ENCODE data around the gene CCDC154. TPM values are rescaled to one million over a fixed set of nuclear protein-coding genes. Genes with fewer than 3 reads are reported as not detected.

CCDC154 gene
- polyA plus RNA-seq, 1 donor (not counting 4 experiments of a cell fraction or from before 2014, with no cell fraction given) = 0.46 TPM

DNA sequence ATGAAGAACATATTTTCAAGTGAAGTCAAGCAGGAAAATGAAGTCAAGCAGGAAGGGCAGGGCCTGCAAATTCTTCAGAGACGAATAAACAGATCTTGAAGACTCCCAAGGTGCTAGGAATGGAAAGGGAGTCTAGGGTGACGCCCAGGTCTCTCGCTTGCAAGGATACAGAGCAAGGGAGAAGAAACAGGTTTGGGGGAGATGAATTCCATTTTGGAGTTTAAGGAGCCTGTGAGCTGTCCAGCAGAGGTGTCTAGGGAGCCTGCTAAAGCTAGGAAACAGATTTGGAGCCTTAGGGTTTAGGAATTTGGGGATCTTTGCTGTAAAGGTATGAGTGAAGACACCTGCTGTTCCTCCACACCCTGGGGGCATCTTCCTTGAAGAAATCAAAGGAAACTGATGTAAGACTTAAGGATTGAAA lies 27.8 kb downstream of the CCDC154 start:
- H3K79me2 ChIP-seq (ENCODE audit: control insufficient read depth, insufficient read depth, low read length) = peaks cover 27% of the 10 kb centered on the region
- no peak overlapping the region for H2AFZ ChIP-seq (ENCODE audit: control insufficient read depth, low read length)
- peaks cover 20% of the 10 kb centered on the region for H3K4me1 ChIP-seq (ENCODE audit: control insufficient read depth, extremely low read depth, insufficient read depth, low read length)
- no peak for FAIRE-seq
- dilution Hi-C loops (cut with MboI; ENCODE audit: extremely low pct_ligation_motif_present, low sequenced_read_pairs) = no loop called here
- H3K9me1 ChIP-seq (ENCODE audit: control insufficient read depth, extremely low read depth, insufficient read depth, low read length) = no peaks in the 10 kb centered on the region
- no peaks in the 10 kb centered on the region for H4K20me1 ChIP-seq (ENCODE audit: control insufficient read depth, extremely low read depth, insufficient read depth, low read length)
- no peaks in the 10 kb centered on the region for H3K9me3 ChIP-seq (ENCODE audit: control insufficient read depth, low read depth, low read length)
- no peaks in the 10 kb centered on the region for H3K27me3 ChIP-seq (ENCODE audit: control insufficient read depth, extremely low read depth, insufficient read depth, low read length)
- H3K36me3 ChIP-seq (ENCODE audit: control insufficient read depth in 2 of 2, extremely low read depth in 1 of 2, insufficient read depth in 2 of 2, low read length in 2 of 2) = no peaks in the 10 kb centered on the region
- peak overlapping the region in 1 of 3 experiments; percentile 4 for H3K4me3 ChIP-seq (ENCODE audit: control insufficient read depth in 2 of 3, extremely low read depth in 1 of 3, insufficient read depth in 2 of 3, low read depth in 1 of 3, low read length in 3 of 3)
- DNase-seq (ENCODE audit: low read depth, low spot score) = peak; percentile 17
- H3K4me2 ChIP-seq (ENCODE audit: control insufficient read depth, extremely low read depth, insufficient read depth, low read depth, low read length) = peak overlapping the region; percentile 67
- no peak overlapping the region for H3K9ac ChIP-seq (ENCODE audit: control insufficient read depth, extremely low read depth, insufficient read depth, low read length)
- TF ChIP-seq EZH2 (IDR thresholded peaks at IDR 0.05; ENCODE audit: low read length) (no peak), CTCF (optimal IDR thresholded peaks at IDR 0.05 in 1 of 3, IDR thresholded peaks at IDR 0.05 in 1 of 3, conservative IDR thresholded peaks at IDR 0.05 in 1 of 3; ENCODE audit: extremely low read depth in 1 of 3, insufficient read depth in 2 of 3, low read length in 3 of 3) (no peak)
- H3K27ac ChIP-seq (ENCODE audit: control insufficient read depth, insufficient read depth, low read length) = peak overlapping the region; percentile 17

GRCh38 chr16:1414532-1415260 lies 29.7 kb downstream of the CCDC154 start, which contains the start of gene UNKL:
UNKL (minus strand) TSS chr16:1414704; CDS start chr16:1414691, 13 bp downstream.
- FAIRE-seq = no peak
- Histone ChIP-seq H3K36me3 (ENCODE audit: control insufficient read depth in 2 of 2, extremely low read depth in 1 of 2, insufficient read depth in 2 of 2, low read length in 2 of 2) (no peaks in the 10 kb centered on the region), H3K79me2 (ENCODE audit: control insufficient read depth, insufficient read depth, low read length) (peaks cover 19% of the 10 kb centered on the region), H2AFZ (ENCODE audit: control insufficient read depth, low read length) (peak within 1 kb of the TSS; percentile 82), H3K4me1 (ENCODE audit: control insufficient read depth, extremely low read depth, insufficient read depth, low read length) (peaks cover 17% of the 10 kb centered on the region), H3K27me3 (ENCODE audit: control insufficient read depth, extremely low read depth, insufficient read depth, low read length) (no peaks in the 10 kb centered on the region), H3K4me3 (ENCODE audit: control insufficient read depth in 2 of 3, extremely low read depth in 1 of 3, insufficient read depth in 2 of 3, low read depth in 1 of 3, low read length in 3 of 3) (peak within 1 kb of the TSS; percentile 74 to 86 (median 82)), H4K20me1 (ENCODE audit: control insufficient read depth, extremely low read depth, insufficient read depth, low read length) (no peaks in the 10 kb centered on the region), H3K4me2 (ENCODE audit: control insufficient read depth, extremely low read depth, insufficient read depth, low read depth, low read length) (peak within 1 kb of the TSS; percentile 73), H3K9ac (ENCODE audit: control insufficient read depth, extremely low read depth, insufficient read depth, low read length) (peak within 1 kb of the TSS; percentile 72), H3K9me3 (ENCODE audit: control insufficient read depth, low read depth, low read length) (no peaks in the 10 kb centered on the region), H3K27ac (ENCODE audit: control insufficient read depth, insufficient read depth, low read length) (peak within 1 kb of the TSS; percentile 20), H3K9me1 (ENCODE audit: control insufficient read depth, extremely low read depth, insufficient read depth, low read length) (no peaks in the 10 kb centered on the region)
- no peak for DNase-seq (ENCODE audit: low read depth, low spot score)
- TF ChIP-seq CTCF (optimal IDR thresholded peaks at IDR 0.05 in 1 of 3, IDR thresholded peaks at IDR 0.05 in 1 of 3, conservative IDR thresholded peaks at IDR 0.05 in 1 of 3; ENCODE audit: extremely low read depth in 1 of 3, insufficient read depth in 2 of 3, low read length in 3 of 3) (no peak), EZH2 (IDR thresholded peaks at IDR 0.05; ENCODE audit: low read length) (no peak)
- dilution Hi-C loops (cut with MboI; ENCODE audit: extremely low pct_ligation_motif_present, low sequenced_read_pairs) = no loop called here
